ENCODE data around the gene ZNF543.

The ZNF543 gene

GRCh38 chr19:57359300-57359699 is 39.0 kb downstream of the ZNF543 start:
- Histone ChIP-seq H3K4me2 (ENCODE audit: low read length) (no peak overlapping the region), H3K27me3 (ENCODE audit: control insufficient read depth, insufficient read depth, low read length) (no peaks in the 10 kb centered on the region), H3K9me3 (ENCODE audit: control insufficient read depth, low read length) (no peaks in the 10 kb centered on the region), H3K79me2 (peaks cover 11% of the 10 kb centered on the region), H3K9ac (no peak overlapping the region), H3K36me3 (ENCODE audit: control insufficient read depth, insufficient read depth, low read length) (no peaks in the 10 kb centered on the region), H3K4me3 (ENCODE audit: low read depth, low read length) (no peak overlapping the region), H2AFZ (no peak overlapping the region), H3K4me1 (peaks cover 6% of the 10 kb centered on the region), H3K27ac (no peak overlapping the region)
- TF ChIP-seq CTCF (IDR thresholded peaks at IDR 0.05): no peak

- H3K27ac ChIP-seq: peak overlapping the region; percentile 87
- no peak overlapping the region for H3K9ac ChIP-seq
- peaks cover 6% of the 10 kb centered on the region for H3K4me1 ChIP-seq
- H3K27me3 ChIP-seq (ENCODE audit: control insufficient read depth, insufficient read depth, low read length): no peaks in the 10 kb centered on the region
- peak overlapping the region; percentile 88 for H2AFZ ChIP-seq
- no peak for TF ChIP-seq CTCF (IDR thresholded peaks at IDR 0.05)
- no peaks in the 10 kb centered on the region for H3K9me3 ChIP-seq (ENCODE audit: control insufficient read depth, low read length)
- no peaks in the 10 kb centered on the region for H3K36me3 ChIP-seq (ENCODE audit: control insufficient read depth, insufficient read depth, low read length)
- peaks cover 11% of the 10 kb centered on the region for H3K79me2 ChIP-seq
- H3K4me2 ChIP-seq (ENCODE audit: low read length): peak overlapping the region; percentile 83
- peak overlapping the region; percentile 68 for H3K4me3 ChIP-seq (ENCODE audit: low read depth, low read length)
Measured at GRCh38 chr19:57362419-57362818, 42.1 kb downstream of the ZNF543 start.

GRCh38 chr19:57362997-57363687 is 42.9 kb downstream of the ZNF543 start, which contains the start of the genes TRAPPC2B and ZNF547:
TSS of gene TRAPPC2B (plus strand) at chr19:57363551. CDS start at chr19:57364834, 1,283 bp downstream.
TSS of gene ZNF547 (plus strand) at chr19:57363551. CDS start at chr19:57368556, 5,005 bp downstream.
- H3K27ac ChIP-seq: peak within 1 kb of the TSS; percentile 87
- H3K4me1 ChIP-seq: peaks cover 6% of the 10 kb centered on the region
- H3K9ac ChIP-seq: peak within 1 kb of the TSS; percentile 50
- TF ChIP-seq CTCF (IDR thresholded peaks at IDR 0.05): no peak
- no peaks in the 10 kb centered on the region for H3K36me3 ChIP-seq (ENCODE audit: control insufficient read depth, insufficient read depth, low read length)
- H3K79me2 ChIP-seq: peaks cover 7% of the 10 kb centered on the region
- peak within 1 kb of the TSS; percentile 83 for H3K4me2 ChIP-seq (ENCODE audit: low read length)
- H2AFZ ChIP-seq: peak within 1 kb of the TSS; percentile 88
- peak within 1 kb of the TSS; percentile 68 for H3K4me3 ChIP-seq (ENCODE audit: low read depth, low read length)
- no peaks in the 10 kb centered on the region for H3K27me3 ChIP-seq (ENCODE audit: control insufficient read depth, insufficient read depth, low read length)
- no peaks in the 10 kb centered on the region for H3K9me3 ChIP-seq (ENCODE audit: control insufficient read depth, low read length)

DNA sequence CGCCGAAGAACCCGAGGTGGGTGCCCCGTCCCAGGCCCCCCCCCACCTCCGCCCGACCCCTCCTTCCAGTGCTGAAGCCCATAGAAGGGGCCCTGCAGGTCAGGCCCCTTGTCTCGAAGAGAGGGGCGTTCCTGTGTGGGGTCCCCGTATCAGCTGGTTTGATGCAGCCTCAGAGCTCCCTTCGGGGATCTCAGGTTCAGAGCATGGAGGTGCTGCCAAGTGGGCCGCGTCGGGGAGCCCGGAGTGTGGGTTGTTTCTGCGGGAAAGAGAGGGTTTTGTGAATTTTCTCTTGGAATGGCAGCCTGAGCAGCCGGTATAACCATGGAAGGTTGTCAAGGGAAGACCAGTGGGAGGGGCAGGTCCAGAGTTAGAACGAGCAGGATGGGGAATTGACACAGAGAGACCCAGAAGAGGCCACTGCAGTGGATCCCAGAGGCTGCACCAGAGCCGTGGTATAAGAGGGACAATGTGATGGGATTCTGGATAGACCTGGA is 43.5 kb downstream of the ZNF543 start:
- Histone ChIP-seq H3K9me3 (ENCODE audit: control insufficient read depth, low read length) (no peaks in the 10 kb centered on the region), H3K4me2 (ENCODE audit: low read length) (peak overlapping the region; percentile 72), H3K4me3 (ENCODE audit: low read depth, low read length) (peak overlapping the region; percentile 68), H2AFZ (peak overlapping the region; percentile 74), H3K79me2 (peaks cover 7% of the 10 kb centered on the region), H3K27ac (peak overlapping the region; percentile 87), H3K27me3 (ENCODE audit: control insufficient read depth, insufficient read depth, low read length) (no peaks in the 10 kb centered on the region), H3K36me3 (ENCODE audit: control insufficient read depth, insufficient read depth, low read length) (no peaks in the 10 kb centered on the region), H3K4me1 (peaks cover 6% of the 10 kb centered on the region), H3K9ac (peak overlapping the region; percentile 50)
- TF ChIP-seq CTCF (IDR thresholded peaks at IDR 0.05): no peak

Measured in parathyroid adenoma (tissue), 2 donors.